Trophoblast cell (in vitro differentiated cells and primary cell): ENCODE measurements around the gene LRP1B.

ENCODE experiments used
- DNase-seq, 2 donors: peaks; one replicate each; pipeline ENCODE4 v3.0.0-alpha.2; 2016
- H2AFZ ChIP-seq: 2 replicates; pipeline ENCODE4 v1.6.1; 2013; ENCODE audit warnings: low read length, moderate library complexity, mild to moderate bottlenecking; ENCODE audit not compliant: insufficient read depth, poor library complexity
- H2AK5ac ChIP-seq: 2 replicates; pipeline ENCODE4 v1.6.1; 2013; ENCODE audit warnings: mild to moderate bottlenecking, low read length
- H2BK120ac ChIP-seq: 2 replicates; pipeline ENCODE4 v1.6.1; 2013; ENCODE audit warnings: low read length, mild to moderate bottlenecking, moderate library complexity; ENCODE audit not compliant: insufficient read depth, poor library complexity
- H2BK12ac ChIP-seq: 2 replicates; pipeline ENCODE4 v1.6.1; 2013; ENCODE audit warnings: mild to moderate bottlenecking, low read length, moderate library complexity
- H2BK5ac ChIP-seq: 2 replicates; pipeline ENCODE4 v1.6.1; 2013; ENCODE audit warnings: low read length, low read depth, moderate library complexity, mild to moderate bottlenecking; ENCODE audit not compliant: poor library complexity
- H3K14ac ChIP-seq: 2 replicates; pipeline ENCODE4 v1.6.1; 2013; ENCODE audit warnings: mild to moderate bottlenecking, low read length
- H3K18ac ChIP-seq: 2 replicates; pipeline ENCODE4 v1.6.1; 2013; ENCODE audit warnings: mild to moderate bottlenecking, low read length
- H3K23ac ChIP-seq: 2 replicates; pipeline ENCODE4 v1.6.1; 2013; ENCODE audit warnings: low read length
- H3K27ac ChIP-seq: 2 replicates; pipeline ENCODE4 v1.5.1; 2013; ENCODE audit warnings: low read depth, mild to moderate bottlenecking, inconsistent platforms, low read length, moderate library complexity
- H3K27me3 ChIP-seq: 2 replicates; pipeline ENCODE4 v1.6.1; 2013; ENCODE audit warnings: inconsistent platforms, mild to moderate bottlenecking, low read length, moderate library complexity; ENCODE audit not compliant: insufficient read depth
- H3K36me3 ChIP-seq, 2 experiments: 1 replicate in 1 of 2; 2 replicates in 1 of 2; pipeline ENCODE4 v1.6.1; 2013; ENCODE audit warnings: low read length in 2 of 2, mild to moderate bottlenecking in 2 of 2, moderate library complexity in 1 of 2; ENCODE audit not compliant: insufficient read depth in 2 of 2, control insufficient read depth in 1 of 2
- H3K4ac ChIP-seq: 2 replicates; pipeline ENCODE4 v1.6.1; 2013; ENCODE audit warnings: low read depth, mild to moderate bottlenecking, low read length, moderate library complexity
- H3K4me1 ChIP-seq, 2 experiments: 1 replicate in 1 of 2; 2 replicates in 1 of 2; pipeline ENCODE4 v1.6.1; 2013; ENCODE audit warnings: low read length in 2 of 2, mild to moderate bottlenecking in 2 of 2, moderate library complexity in 1 of 2; ENCODE audit not compliant: insufficient read depth in 2 of 2, control insufficient read depth in 1 of 2
- H3K4me2 ChIP-seq: 2 replicates; pipeline ENCODE4 v1.6.1; 2013; ENCODE audit warnings: inconsistent platforms, mild to moderate bottlenecking, low read length, moderate library complexity
- H3K4me3 ChIP-seq: 2 replicates; pipeline ENCODE4 v1.5.1; 2013; ENCODE audit warnings: mild to moderate bottlenecking, low read depth, low read length, inconsistent platforms
- H3K79me1 ChIP-seq: one replicate; pipeline ENCODE4 v1.6.1; 2013; ENCODE audit warnings: low read length
- H3K79me2 ChIP-seq: 2 replicates; pipeline ENCODE4 v1.6.1; 2013; ENCODE audit warnings: low read length, mild to moderate bottlenecking; ENCODE audit not compliant: control insufficient read depth, insufficient read depth, poor library complexity
- H3K9ac ChIP-seq: 2 replicates; pipeline ENCODE4 v1.6.1; 2013; ENCODE audit warnings: mild to moderate bottlenecking, low read length
- H3K9me3 ChIP-seq: 2 replicates; pipeline ENCODE4 v1.6.1; 2013; ENCODE audit warnings: low read depth, mild to moderate bottlenecking, control low read depth, inconsistent platforms, low read length; ENCODE audit not compliant: insufficient read depth
- H4K12ac ChIP-seq: 2 replicates; pipeline ENCODE4 v1.6.1; 2013; ENCODE audit warnings: low read depth, mild to moderate bottlenecking, low read length, moderate library complexity
- H4K8ac ChIP-seq: 2 replicates; pipeline ENCODE4 v1.6.1; 2013; ENCODE audit warnings: low read depth, mild to moderate bottlenecking, low read length, moderate library complexity
- H4K91ac ChIP-seq: one replicate; pipeline ENCODE4 v1.6.1; 2013; ENCODE audit warnings: low read depth, mild to moderate bottlenecking, low read length, moderate library complexity
- WGBS: extraction: QIAGEN DNeasy Blood & Tissue Kit; methylation state at CpG from one replicate; pipeline ENCODE4 v1.1.7; 2013; ENCODE audit warnings: missing lambda C conversion rate; ENCODE audit not compliant: insufficient read length, insufficient coverage; ENCODE audit errors: extremely low coverage; 5-methylcytosine and 5-hydroxymethylcytosine counted together

Gene LRP1B

GRCh38 chr2:141041281-141041680, 1089.5 kb downstream of the LRP1B start:
- Histone ChIP-seq H4K91ac (no peak overlapping the region), H4K12ac (no peak overlapping the region), H3K79me1 (no peaks in the 10 kb centered on the region), H3K27me3 (no peaks in the 10 kb centered on the region), H3K23ac (no peak overlapping the region), H3K27ac (no peak overlapping the region), H3K18ac (no peak overlapping the region), H3K4me1 (no peaks in the 10 kb centered on the region), H2AK5ac (no peak overlapping the region), H2BK5ac (no peak overlapping the region), H3K4ac (no peak overlapping the region), H3K9ac (no peak overlapping the region), H3K4me2 (no peak overlapping the region), H3K36me3 (no peaks in the 10 kb centered on the region), H2BK12ac (no peak overlapping the region), H3K14ac (no peak overlapping the region), H3K4me3 (no peak overlapping the region), H2AFZ (no peak overlapping the region), H3K79me2 (no peaks in the 10 kb centered on the region), H4K8ac (no peak overlapping the region), H2BK120ac (no peak overlapping the region), H3K9me3 (no peaks in the 10 kb centered on the region)
- no peak for DNase-seq
- WGBS: no CpG with 5 or more reads among the region's 1 CpG

GRCh38 chr2:141038341-141038740, 1092.5 kb downstream of the LRP1B start:
- no peak for DNase-seq
- Histone ChIP-seq H2AFZ (no peak overlapping the region), H2BK120ac (no peak overlapping the region), H3K9ac (no peak overlapping the region), H3K9me3 (no peaks in the 10 kb centered on the region), H3K27ac (no peak overlapping the region), H2BK5ac (no peak overlapping the region), H3K79me1 (no peaks in the 10 kb centered on the region), H4K8ac (no peak overlapping the region), H3K4ac (no peak overlapping the region), H3K18ac (no peak overlapping the region), H3K27me3 (no peaks in the 10 kb centered on the region), H3K4me2 (no peak overlapping the region), H4K91ac (no peak overlapping the region), H3K4me1 (no peaks in the 10 kb centered on the region), H3K23ac (no peak overlapping the region), H3K36me3 (no peaks in the 10 kb centered on the region), H2BK12ac (no peak overlapping the region), H3K79me2 (no peaks in the 10 kb centered on the region), H4K12ac (no peak overlapping the region), H3K4me3 (no peak overlapping the region), H3K14ac (no peak overlapping the region), H2AK5ac (no peak overlapping the region)
- no CpG with 5 or more reads among the region's 2 CpGs for whole genome bisulfite sequencing

- no peak for DNase-seq
- H3K9ac ChIP-seq: no peak overlapping the region
- no CpG with 5 or more reads among the region's 2 CpGs for WGBS
- no peaks in the 10 kb centered on the region for H3K4me1 ChIP-seq
- no peaks in the 10 kb centered on the region for H3K27me3 ChIP-seq
- no peak overlapping the region for H4K91ac ChIP-seq
- H3K14ac ChIP-seq: no peak overlapping the region
- H3K4ac ChIP-seq: no peak overlapping the region
- no peak overlapping the region for H3K4me2 ChIP-seq
- H2AK5ac ChIP-seq: no peak overlapping the region
- H3K27ac ChIP-seq: no peak overlapping the region
- no peak overlapping the region for H4K12ac ChIP-seq
- no peak overlapping the region for H3K4me3 ChIP-seq
- H2BK120ac ChIP-seq: no peak overlapping the region
- H3K79me1 ChIP-seq: no peaks in the 10 kb centered on the region
- no peak overlapping the region for H2AFZ ChIP-seq
- no peaks in the 10 kb centered on the region for H3K36me3 ChIP-seq
- H3K9me3 ChIP-seq: peaks cover 2% of the 10 kb centered on the region
- no peak overlapping the region for H3K23ac ChIP-seq
- no peak overlapping the region for H4K8ac ChIP-seq
- H2BK12ac ChIP-seq: no peak overlapping the region
- H3K79me2 ChIP-seq: no peaks in the 10 kb centered on the region
- no peak overlapping the region for H2BK5ac ChIP-seq
- no peak overlapping the region for H3K18ac ChIP-seq
These were observed 1093.5 kb downstream of the LRP1B start for GRCh38 chr2:141037361-141037760.

- H3K23ac ChIP-seq: no peak overlapping the region
- no peak overlapping the region for H3K4me3 ChIP-seq
- H2BK12ac ChIP-seq: no peak overlapping the region
- no peak overlapping the region for H3K4ac ChIP-seq
- H4K8ac ChIP-seq: no peak overlapping the region
- H3K9ac ChIP-seq: no peak overlapping the region
- H3K9me3 ChIP-seq: peaks cover 2% of the 10 kb centered on the region
- H4K12ac ChIP-seq: no peak overlapping the region
- no peaks in the 10 kb centered on the region for H3K4me1 ChIP-seq
- DNase-seq: no peak
- H3K36me3 ChIP-seq: no peaks in the 10 kb centered on the region
- no peak overlapping the region for H4K91ac ChIP-seq
- no peak overlapping the region for H2BK5ac ChIP-seq
- no peak overlapping the region for H3K27ac ChIP-seq
- H3K79me2 ChIP-seq: no peaks in the 10 kb centered on the region
- H2AK5ac ChIP-seq: no peak overlapping the region
- H3K27me3 ChIP-seq: no peaks in the 10 kb centered on the region
- no peak overlapping the region for H2BK120ac ChIP-seq
- no CpG with 5 or more reads among the region's 4 CpGs for WGBS
- no peak overlapping the region for H3K18ac ChIP-seq
- H3K79me1 ChIP-seq: no peaks in the 10 kb centered on the region
- no peak overlapping the region for H3K4me2 ChIP-seq
- no peak overlapping the region for H3K14ac ChIP-seq
- H2AFZ ChIP-seq: no peak overlapping the region
These were observed 1094.9 kb downstream of the LRP1B start for GRCh38 chr2:141035846-141036420.
